Jurkat, Clone E6-1 (cell line): ENCODE results near the gene SOD1.

Source experiments
- DNase-seq: peaks from one replicate; pipeline ENCODE4 v3.0.0-alpha.2; 2011; ENCODE audit warnings: low read depth, low spot score
- H3K4me3 ChIP-seq: 2 replicates; pipeline ENCODE4 v1.5.1; 2011; ENCODE audit warnings: mild to moderate bottlenecking, low read length, control low read depth, moderate library complexity

SOD1 gene

DNA sequence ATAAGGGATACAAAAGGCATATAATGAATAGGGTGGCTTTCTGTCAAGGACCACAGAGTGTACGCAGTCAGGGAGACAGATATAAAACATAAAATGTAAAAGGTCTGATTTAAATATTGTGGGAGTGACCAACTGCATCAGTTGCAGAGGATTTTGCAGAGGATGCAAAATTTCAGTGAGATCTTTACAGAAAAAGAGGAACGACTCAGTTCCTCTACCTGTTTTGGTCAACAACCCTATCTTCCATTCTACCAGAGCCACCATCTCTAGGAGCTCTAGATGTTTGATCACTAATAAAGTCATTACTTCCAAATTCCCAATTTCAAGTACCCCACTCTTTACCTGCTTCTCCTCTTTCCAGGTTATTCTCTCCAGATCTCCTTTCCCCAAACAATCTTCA is 16.5 kb downstream of the SOD1 start:
- no peak for DNase-seq

DNA sequence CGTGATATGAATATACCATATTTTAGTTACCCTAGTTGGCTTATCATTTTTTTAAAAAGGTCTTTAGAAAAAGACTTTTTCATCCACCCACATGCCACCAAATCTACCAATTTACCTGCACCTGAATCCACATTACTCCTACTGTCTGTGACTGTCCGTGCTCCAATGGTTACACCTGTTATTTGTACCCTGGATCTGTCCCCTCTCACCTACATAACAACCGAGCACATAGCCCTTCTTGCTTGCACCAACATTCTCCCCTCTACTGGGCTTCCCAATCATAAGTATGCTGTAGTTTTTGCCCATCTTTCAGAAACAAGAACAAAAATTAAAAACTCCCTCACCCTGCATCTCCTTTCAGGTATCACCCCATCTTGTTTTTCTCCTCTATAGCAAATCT is 17.6 kb downstream of the SOD1 start:
- DNase-seq: no peak
- H3K4me3 ChIP-seq: no peak overlapping the region

More for the DNA sequence above, 16.5 kb downstream of the SOD1 start:
- no peak overlapping the region for H3K4me3 ChIP-seq

DNA sequence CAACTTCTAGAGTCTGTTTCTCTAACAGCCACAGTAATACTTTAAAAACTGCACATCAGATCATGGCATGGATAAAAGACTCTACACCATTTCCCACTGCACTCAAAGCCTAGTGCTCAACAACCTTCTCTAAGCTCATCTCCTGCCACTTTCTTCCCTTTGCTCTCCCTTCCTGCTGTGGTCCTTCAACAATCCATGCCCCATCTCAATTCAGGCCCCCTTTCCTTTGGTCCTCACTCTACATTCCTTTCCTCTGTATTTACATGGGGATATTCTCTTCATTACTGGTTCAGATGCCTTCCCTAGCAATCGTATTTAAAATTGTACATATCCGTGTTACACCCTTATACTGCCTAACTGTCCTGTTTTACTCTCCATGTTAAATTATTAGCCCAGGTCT is 19.0 kb downstream of the SOD1 start:
- no peak for DNase-seq

DNA sequence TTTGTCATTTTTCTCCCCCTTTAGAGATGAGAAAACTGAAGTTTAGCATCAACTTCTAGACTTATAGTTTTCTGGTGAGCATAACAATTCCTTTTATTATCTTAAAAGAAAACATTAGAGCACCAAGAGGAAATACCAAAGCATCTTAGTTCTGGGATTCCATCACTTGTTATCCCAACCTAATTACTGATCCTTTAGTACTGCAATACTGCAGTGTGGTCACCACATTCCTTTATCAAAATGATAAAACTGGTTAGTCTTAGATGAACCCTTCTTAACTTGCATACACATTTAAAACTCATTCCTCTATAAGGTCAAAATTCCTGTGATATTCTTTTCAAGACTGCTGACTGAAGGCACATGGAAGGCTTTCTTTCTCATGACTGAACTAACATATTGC is 23.1 kb downstream of the SOD1 start:
- no peak overlapping the region for H3K4me3 ChIP-seq
- no peak for DNase-seq

More for the DNA sequence above, 19.0 kb downstream of the SOD1 start:
- H3K4me3 ChIP-seq: no peak overlapping the region

DNA sequence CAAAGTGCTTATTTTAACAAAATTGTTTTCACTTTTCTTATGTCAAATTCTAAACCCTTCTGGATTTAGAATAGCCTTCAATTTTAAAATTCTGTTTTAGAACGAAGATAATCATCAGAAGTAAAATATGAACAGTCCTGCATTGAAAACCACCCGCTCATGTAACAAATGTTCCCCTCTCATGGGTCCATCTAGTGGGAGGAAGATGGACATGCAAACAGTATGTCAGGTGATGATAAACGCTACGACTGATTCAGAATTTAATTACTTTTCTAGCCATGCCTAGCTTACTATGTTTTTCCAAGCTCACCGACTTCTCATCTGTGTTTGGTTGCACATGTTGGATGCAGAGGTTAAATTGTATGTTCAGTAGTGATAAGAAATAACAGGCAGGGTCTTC is 23.5 kb downstream of the SOD1 start:
- DNase-seq: no peak
- H3K4me3 ChIP-seq: no peak overlapping the region

GRCh38 chr21:31684918-31685317 is 25.4 kb downstream of the SOD1 start:
- H3K4me3 ChIP-seq: no peak overlapping the region
- DNase-seq: no peak

DNA sequence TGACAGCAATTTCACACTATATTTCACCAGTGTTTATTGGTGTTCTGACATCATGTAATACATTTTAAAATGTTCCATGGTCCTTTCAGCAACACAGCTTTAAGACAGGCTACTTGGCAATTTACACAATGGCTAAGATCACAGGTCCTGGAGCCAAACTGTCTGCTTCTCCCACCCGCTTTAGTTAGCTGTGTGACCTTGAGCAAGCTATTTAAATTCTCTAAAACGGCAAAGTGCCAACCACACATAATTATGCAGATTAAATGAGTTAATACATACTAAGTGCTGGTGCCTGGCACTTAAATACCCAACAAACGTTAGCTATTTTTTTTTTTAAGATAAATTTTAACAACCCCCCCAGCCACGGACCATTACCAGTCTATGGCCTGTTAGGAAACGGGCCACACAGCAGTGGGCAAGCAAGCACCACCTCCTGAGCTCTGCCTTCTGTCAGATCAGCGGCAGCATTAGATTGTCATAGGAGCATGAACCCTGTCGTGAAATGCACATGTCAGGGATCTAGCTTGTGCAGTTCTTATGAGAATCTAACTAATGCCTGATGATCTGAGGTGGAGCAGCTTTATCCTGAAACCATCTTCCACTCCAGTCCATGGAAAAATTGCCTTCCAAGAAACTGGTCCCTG is 26.9 kb downstream of the SOD1 start:
- DNase-seq: no peak
- H3K4me3 ChIP-seq: no peak overlapping the region

GRCh38 chr21:31687108-31687507 is 27.6 kb downstream of the SOD1 start:
- no peak overlapping the region for H3K4me3 ChIP-seq
- DNase-seq: no peak

GRCh38 chr21:31688603-31689368 is 29.3 kb downstream of the SOD1 start:
- no peak for DNase-seq
- no peak overlapping the region for H3K4me3 ChIP-seq

- DNase-seq: no peak
Measured at GRCh38 chr21:31693222-31693621, 33.7 kb downstream of the SOD1 start.

DNA sequence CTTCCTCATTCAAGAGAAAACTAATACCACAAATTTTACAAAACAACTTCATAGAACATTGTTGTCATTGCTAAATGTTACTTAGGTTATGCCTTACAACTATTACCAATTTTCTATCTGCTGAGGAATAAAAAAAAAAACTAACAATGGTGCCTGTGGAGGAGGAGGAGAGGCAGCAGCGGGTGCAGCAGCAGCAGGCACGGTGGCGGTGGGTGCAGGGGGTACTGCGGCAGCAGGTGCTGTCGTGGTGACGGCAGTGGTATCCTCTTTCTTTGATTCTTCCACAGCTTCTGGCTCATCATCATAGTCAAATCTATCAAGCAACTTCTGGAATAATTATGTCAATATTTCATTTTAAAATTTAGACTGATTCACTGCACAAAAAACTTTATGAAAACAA is 36.9 kb downstream of the SOD1 start:
- peak; percentile 31 for DNase-seq

More at GRCh38 chr21:31693222-31693621, 33.7 kb downstream of the SOD1 start:
- no peak overlapping the region for H3K4me3 ChIP-seq

DNA sequence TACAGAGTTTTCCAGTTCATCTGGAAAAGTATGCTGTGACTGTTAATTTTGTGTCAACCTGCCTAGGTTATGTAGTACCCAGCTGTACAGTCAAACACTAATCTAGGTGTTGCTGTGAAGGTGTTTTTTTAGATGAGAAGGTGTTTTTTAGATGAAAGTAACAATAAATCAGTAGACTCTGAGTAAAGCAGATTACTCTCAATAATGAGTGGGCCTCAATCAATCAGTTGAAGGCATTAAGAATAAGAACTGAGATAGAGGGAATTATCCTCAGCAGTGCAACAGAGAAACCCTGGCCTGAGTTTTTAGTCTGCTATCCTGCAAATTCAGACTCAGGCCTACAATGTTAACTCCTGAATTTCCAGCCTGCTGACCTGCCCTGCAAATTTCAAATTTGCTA is 39.0 kb downstream of the SOD1 start:
- no peak overlapping the region for H3K4me3 ChIP-seq

More for the DNA sequence above, 36.9 kb downstream of the SOD1 start:
- H3K4me3 ChIP-seq: no peak overlapping the region

GRCh38 chr21:31700040-31700439 is 40.5 kb downstream of the SOD1 start:
- H3K4me3 ChIP-seq: no peak overlapping the region
- DNase-seq: no peak

More for the DNA sequence above, 39.0 kb downstream of the SOD1 start:
- DNase-seq: no peak

- no peak for DNase-seq
- no peak overlapping the region for H3K4me3 ChIP-seq
Measured at GRCh38 chr21:31706562-31706961, 47.1 kb downstream of the SOD1 start.

DNA sequence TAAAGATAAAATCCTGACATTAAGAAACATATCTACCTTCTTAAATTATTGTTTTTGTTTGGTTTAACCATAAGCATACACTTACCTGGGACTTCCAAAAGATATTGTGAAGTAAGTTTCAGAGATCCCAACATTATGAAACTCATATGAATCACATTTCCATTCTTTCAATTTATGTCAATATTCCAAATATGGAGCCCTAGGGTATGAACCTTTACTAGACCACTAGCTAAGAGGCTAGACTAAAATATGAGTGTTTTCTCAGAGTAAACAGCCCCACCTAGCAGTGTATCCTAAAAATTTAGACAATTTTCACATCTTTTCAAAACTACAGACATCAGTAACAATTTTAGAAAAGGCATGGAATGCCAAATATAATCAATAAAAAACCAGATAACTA is 48.0 kb downstream of the SOD1 start:
- no peak for DNase-seq
- no peak overlapping the region for H3K4me3 ChIP-seq

- DNase-seq: no peak
- no peak overlapping the region for H3K4me3 ChIP-seq
Measured at GRCh38 chr21:31708541-31708940, 49.0 kb downstream of the SOD1 start.

- no peak overlapping the region for H3K4me3 ChIP-seq
- no peak for DNase-seq
Measured at GRCh38 chr21:31710586-31710985, 51.1 kb downstream of the SOD1 start.

DNA sequence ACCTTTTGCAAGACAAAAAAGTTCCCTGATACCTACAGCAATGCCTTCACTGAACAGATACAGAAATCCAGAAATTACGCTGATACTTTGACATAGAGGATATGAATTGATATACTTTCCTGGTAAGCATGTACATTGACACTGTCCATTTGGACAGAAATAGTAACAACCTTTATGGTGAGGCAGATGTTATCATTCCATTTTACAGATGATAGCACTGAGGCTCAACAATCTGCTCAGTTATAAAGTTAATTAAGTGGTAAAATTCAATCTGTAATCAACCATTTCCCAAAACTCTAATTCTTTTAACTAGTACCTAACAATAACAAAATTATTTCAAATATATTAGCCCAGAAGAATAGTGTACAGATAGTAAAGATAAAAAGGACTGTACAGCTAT is 51.8 kb downstream of the SOD1 start:
- DNase-seq: no peak

DNA sequence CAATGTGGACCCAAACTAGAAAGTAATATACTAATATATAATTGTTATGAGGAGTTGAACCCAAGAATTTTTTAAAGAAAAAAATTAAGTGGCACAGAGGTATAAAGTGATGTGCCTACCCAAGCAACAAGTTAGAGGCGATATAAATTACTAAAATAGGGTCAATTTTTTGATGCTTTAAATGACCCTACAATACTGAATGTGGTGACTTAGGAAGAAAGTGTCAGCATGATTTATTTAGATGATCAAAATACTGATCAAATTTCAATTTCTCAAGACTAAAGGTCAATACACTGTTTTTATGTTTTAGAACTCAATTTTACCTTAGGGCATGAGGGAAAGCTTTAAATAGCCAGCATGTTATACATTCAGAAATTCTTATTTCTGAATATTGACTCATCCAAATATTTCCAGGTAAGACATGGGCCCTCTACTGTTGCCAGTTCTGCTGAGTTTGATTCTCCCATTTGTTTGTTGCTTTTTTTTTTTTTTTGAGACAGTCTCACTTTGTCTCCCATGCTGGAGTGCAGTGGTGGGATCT is 52.3 kb downstream of the SOD1 start:
- H3K4me3 ChIP-seq: no peak overlapping the region
- DNase-seq: no peak

More for the DNA sequence above, 51.8 kb downstream of the SOD1 start:
- H3K4me3 ChIP-seq: no peak overlapping the region

DNA sequence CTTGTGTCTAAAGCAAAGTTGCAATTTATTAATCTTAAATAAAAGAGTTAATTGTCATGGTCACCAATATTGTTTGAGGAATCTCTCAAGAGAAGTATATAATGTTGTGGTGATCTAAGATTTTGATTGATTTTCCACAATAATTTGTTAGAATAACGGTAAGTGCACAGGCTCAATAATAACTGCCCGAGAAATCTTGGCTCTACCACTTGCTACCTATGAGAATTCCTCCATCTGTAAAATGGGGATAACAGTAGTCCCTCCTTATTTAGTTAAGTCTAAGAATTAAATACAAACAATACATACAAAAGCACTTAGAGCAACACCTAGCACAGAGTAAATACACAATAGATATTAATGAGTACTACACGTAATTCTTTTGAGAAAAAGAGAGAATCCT is 53.6 kb downstream of the SOD1 start:
- H3K4me3 ChIP-seq: no peak overlapping the region
- no peak for DNase-seq
